ENCODE data around the gene SAPCD2.

The SAPCD2 gene

DNA sequence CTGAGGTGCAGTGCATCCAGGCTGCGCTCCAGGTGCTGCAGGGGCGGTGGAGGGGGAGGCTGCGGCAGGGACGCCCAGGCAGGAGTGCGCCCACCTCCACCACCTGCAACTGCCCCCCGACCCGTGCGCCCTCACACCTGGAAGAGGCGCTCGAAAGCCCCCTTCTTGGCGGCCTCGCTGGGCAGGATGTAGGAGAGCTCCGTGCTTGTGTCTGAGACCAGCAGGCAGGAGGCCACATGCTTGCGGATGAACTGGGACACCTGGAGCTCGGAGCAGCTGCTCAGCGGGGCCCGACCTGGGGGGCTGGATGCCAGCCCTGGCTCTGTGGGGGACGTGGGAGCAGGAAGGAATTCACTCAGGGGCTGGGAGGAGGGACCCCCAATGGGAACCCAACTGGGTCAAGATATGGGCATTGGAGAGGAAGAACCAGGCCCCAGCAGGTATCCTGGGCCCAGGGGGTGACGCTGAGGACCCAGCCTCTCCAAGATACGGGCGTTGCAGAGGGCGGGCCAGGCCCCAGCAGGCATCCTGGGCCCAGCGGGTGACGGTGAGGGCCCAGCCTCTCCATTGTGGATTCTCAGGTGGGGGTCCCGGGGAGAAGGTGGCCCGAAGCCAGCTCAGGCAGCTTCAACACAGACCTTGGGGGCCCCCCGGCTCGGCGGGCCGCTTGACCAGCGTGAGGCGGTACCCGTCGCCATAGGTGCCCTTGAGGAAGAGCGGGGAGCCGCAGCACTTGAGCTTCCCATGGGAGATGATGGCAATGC lies 55.4 kb downstream of the SAPCD2 start:
- DNase-seq, result no peak

- DNase-seq, result no peak
Observed at GRCh38 chr9:137014166-137014565, 56.2 kb downstream of the SAPCD2 start.

DNA sequence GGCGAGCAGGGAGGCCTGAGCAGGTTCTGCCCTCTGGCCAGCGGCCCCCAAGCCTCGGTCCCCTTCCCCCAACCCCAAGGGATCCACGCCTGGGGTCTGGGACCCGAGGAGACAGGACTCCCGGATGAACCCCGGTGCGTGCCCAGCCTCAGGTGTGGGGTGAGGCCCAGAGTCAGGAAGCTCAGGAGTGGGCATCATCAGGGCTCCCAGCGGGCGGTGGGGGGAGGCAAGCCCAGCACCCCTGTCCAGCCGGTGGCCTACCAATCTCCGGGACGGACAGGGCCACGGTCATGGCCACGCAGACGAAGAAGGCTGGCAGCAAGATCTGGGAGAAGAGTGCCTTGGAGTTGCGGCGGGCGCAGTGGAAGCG lies 56.8 kb downstream of the SAPCD2 start:
- no peak for DNase-seq

DNA sequence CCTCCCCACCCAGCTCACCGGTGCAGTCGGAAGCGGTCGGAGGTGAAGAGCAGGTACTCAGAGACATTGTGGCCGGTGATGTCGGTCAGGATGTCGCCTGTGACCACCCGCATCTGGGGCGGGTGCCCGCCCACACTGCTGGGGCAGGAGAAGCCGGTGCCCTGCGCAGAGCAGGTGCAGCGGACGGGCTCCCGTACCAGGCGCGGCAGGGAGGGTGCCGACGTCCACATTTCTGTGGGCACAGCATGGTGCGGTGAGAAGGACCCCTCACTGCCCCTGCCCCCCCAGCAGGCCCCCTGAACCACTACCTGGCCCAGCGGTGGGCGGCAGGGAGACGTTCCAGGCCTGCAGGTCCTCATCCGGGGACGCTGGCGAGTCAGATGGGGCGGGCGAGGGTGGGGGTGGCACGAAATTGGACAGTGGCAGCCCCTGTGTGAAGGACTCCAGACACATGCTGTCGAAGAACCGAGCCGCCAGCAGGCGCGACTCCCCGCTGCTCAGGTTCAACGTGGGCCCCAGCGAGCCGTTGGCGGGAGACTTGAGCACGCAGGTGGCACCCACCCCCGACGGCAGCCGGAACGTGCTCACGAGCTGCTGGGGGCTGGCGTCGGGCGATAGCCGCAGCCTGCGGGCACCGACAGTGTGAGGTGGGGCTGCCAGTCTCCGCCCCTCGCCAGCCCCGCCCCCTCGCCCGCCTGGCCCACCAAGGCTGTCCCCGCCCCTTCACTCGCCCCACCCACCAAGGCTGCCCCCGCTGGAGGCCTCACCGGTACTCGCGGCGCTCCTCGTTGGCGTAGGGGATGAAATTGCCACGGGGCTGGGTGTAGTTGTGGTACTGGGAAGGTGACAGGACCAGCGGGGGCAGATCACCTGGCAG lies 57.4 kb downstream of the SAPCD2 start:
- no peak for DNase-seq

Measured in activated effector memory CD4-positive, alpha-beta T cell treated with anti-CD3 and anti-CD28 coated beads, Interleukin-2, amount 50 U/mL, for 16 hours (primary cell).